IPS-18a (cell line): ENCODE measurements around the gene PRKG1.

Experiments
- H3K27ac ChIP-seq: one replicate; pipeline ENCODE4 v1.5.1; 2013; ENCODE audit warnings: low read length
- H3K27me3 ChIP-seq: one replicate; pipeline ENCODE4 v1.6.1; 2013; ENCODE audit warnings: mild to moderate bottlenecking, low read length; ENCODE audit not compliant: control insufficient read depth, insufficient read depth
- H3K36me3 ChIP-seq: one replicate; pipeline ENCODE4 v1.6.1; 2013; ENCODE audit warnings: low read depth, low read length; ENCODE audit not compliant: control insufficient read depth
- H3K4me1 ChIP-seq: one replicate; pipeline ENCODE4 v1.6.1; 2013; ENCODE audit warnings: low read depth, low read length; ENCODE audit not compliant: control insufficient read depth
- H3K4me3 ChIP-seq: one replicate; pipeline ENCODE4 v1.5.1; 2013; ENCODE audit warnings: low read length
- H3K9ac ChIP-seq: one replicate; pipeline ENCODE4 v1.6.1; 2013; ENCODE audit warnings: mild to moderate bottlenecking, low read length, moderate library complexity
- H3K9me3 ChIP-seq: one replicate; pipeline ENCODE4 v1.6.1; 2013; ENCODE audit warnings: low read depth, low read length; ENCODE audit not compliant: control insufficient read depth

Gene PRKG1

GRCh38 chr10:51471271-51471670 is 397.0 kb downstream of the PRKG1 start:
- Histone ChIP-seq H3K4me1 (no peaks in the 10 kb centered on the region), H3K27me3 (no peaks in the 10 kb centered on the region), H3K9me3 (no peaks in the 10 kb centered on the region), H3K4me3 (no peak overlapping the region), H3K27ac (no peak overlapping the region), H3K36me3 (no peaks in the 10 kb centered on the region), H3K9ac (no peak overlapping the region)

GRCh38 chr10:51472154-51472553 is 397.9 kb downstream of the PRKG1 start:
- no peak overlapping the region for H3K27ac ChIP-seq
- no peaks in the 10 kb centered on the region for H3K27me3 ChIP-seq
- H3K9ac ChIP-seq = no peak overlapping the region
- H3K4me3 ChIP-seq = no peak overlapping the region
- H3K9me3 ChIP-seq = no peaks in the 10 kb centered on the region
- H3K36me3 ChIP-seq = no peaks in the 10 kb centered on the region
- no peaks in the 10 kb centered on the region for H3K4me1 ChIP-seq

GRCh38 chr10:51479711-51480110 is 405.4 kb downstream of the PRKG1 start:
- H3K4me3 ChIP-seq = no peak overlapping the region
- H3K4me1 ChIP-seq = no peaks in the 10 kb centered on the region
- H3K9ac ChIP-seq = no peak overlapping the region
- no peaks in the 10 kb centered on the region for H3K36me3 ChIP-seq
- no peaks in the 10 kb centered on the region for H3K27me3 ChIP-seq
- H3K27ac ChIP-seq = no peak overlapping the region
- no peaks in the 10 kb centered on the region for H3K9me3 ChIP-seq

- Histone ChIP-seq H3K4me3 (no peak overlapping the region), H3K9ac (no peak overlapping the region), H3K4me1 (no peaks in the 10 kb centered on the region), H3K36me3 (no peaks in the 10 kb centered on the region), H3K27ac (no peak overlapping the region), H3K27me3 (no peaks in the 10 kb centered on the region), H3K9me3 (no peaks in the 10 kb centered on the region)
Measured at GRCh38 chr10:51485668-51486067, 411.4 kb downstream of the PRKG1 start.

- no peaks in the 10 kb centered on the region for H3K36me3 ChIP-seq
- H3K27me3 ChIP-seq = no peaks in the 10 kb centered on the region
- no peak overlapping the region for H3K27ac ChIP-seq
- H3K9ac ChIP-seq = no peak overlapping the region
- H3K4me3 ChIP-seq = no peak overlapping the region
- peaks cover 11% of the 10 kb centered on the region for H3K4me1 ChIP-seq
- H3K9me3 ChIP-seq = no peaks in the 10 kb centered on the region
Measured at GRCh38 chr10:51487576-51487975, 413.3 kb downstream of the PRKG1 start.

GRCh38 chr10:51488766-51489408 is 414.6 kb downstream of the PRKG1 start:
- peaks cover 20% of the 10 kb centered on the region for H3K4me1 ChIP-seq
- no peaks in the 10 kb centered on the region for H3K36me3 ChIP-seq
- no peak overlapping the region for H3K9ac ChIP-seq
- no peaks in the 10 kb centered on the region for H3K9me3 ChIP-seq
- H3K27ac ChIP-seq = no peak overlapping the region
- H3K4me3 ChIP-seq = no peak overlapping the region
- H3K27me3 ChIP-seq = no peaks in the 10 kb centered on the region

- Histone ChIP-seq H3K9me3 (no peaks in the 10 kb centered on the region), H3K9ac (no peak overlapping the region), H3K4me1 (peaks cover under 1% of the 10 kb centered on the region), H3K27me3 (no peaks in the 10 kb centered on the region), H3K4me3 (no peak overlapping the region), H3K27ac (no peak overlapping the region), H3K36me3 (no peaks in the 10 kb centered on the region)
Measured at GRCh38 chr10:51498424-51498823, 424.1 kb downstream of the PRKG1 start.

- Histone ChIP-seq H3K4me3 (no peak overlapping the region), H3K9me3 (no peaks in the 10 kb centered on the region), H3K27me3 (no peaks in the 10 kb centered on the region), H3K36me3 (no peaks in the 10 kb centered on the region), H3K4me1 (no peaks in the 10 kb centered on the region), H3K27ac (no peak overlapping the region), H3K9ac (no peak overlapping the region)
Measured at GRCh38 chr10:51501396-51501795, 427.1 kb downstream of the PRKG1 start.

GRCh38 chr10:51502124-51502523 is 427.8 kb downstream of the PRKG1 start:
- Histone ChIP-seq H3K27me3 (no peaks in the 10 kb centered on the region), H3K4me3 (no peak overlapping the region), H3K36me3 (no peaks in the 10 kb centered on the region), H3K9ac (no peak overlapping the region), H3K4me1 (no peaks in the 10 kb centered on the region), H3K9me3 (no peaks in the 10 kb centered on the region), H3K27ac (no peak overlapping the region)

- H3K36me3 ChIP-seq = no peaks in the 10 kb centered on the region
- no peaks in the 10 kb centered on the region for H3K4me1 ChIP-seq
- no peak overlapping the region for H3K4me3 ChIP-seq
- H3K9ac ChIP-seq = no peak overlapping the region
- H3K9me3 ChIP-seq = no peaks in the 10 kb centered on the region
- H3K27me3 ChIP-seq = no peaks in the 10 kb centered on the region
- H3K27ac ChIP-seq = no peak overlapping the region
Measured at GRCh38 chr10:51503378-51503777, 429.1 kb downstream of the PRKG1 start.

- Histone ChIP-seq H3K4me1 (no peaks in the 10 kb centered on the region), H3K27ac (no peak overlapping the region), H3K27me3 (no peaks in the 10 kb centered on the region), H3K9me3 (no peaks in the 10 kb centered on the region), H3K9ac (no peak overlapping the region), H3K4me3 (no peak overlapping the region), H3K36me3 (no peaks in the 10 kb centered on the region)
Measured at GRCh38 chr10:51507476-51507875, 433.2 kb downstream of the PRKG1 start.

GRCh38 chr10:51508156-51508555 is 433.9 kb downstream of the PRKG1 start:
- Histone ChIP-seq H3K9me3 (no peaks in the 10 kb centered on the region), H3K4me3 (no peak overlapping the region), H3K4me1 (no peaks in the 10 kb centered on the region), H3K36me3 (no peaks in the 10 kb centered on the region), H3K9ac (no peak overlapping the region), H3K27me3 (no peaks in the 10 kb centered on the region), H3K27ac (no peak overlapping the region)
